Prostate gland (tissue), 2 donors: ENCODE results near the gene IL1RAPL2.

Source experiments
- CTCF ChIP-seq, 4 experiments: fragments of 200-600 bp in 2 of 4; fragments of 450-650 bp in 2 of 4; sonication (generic) in 2 of 4; IDR thresholded peaks; 1 replicate in 3 of 4; 2 replicates in 1 of 4; pipeline ENCODE4 v1.5.1; 2016 to 2019; ENCODE audit warnings: antibody characterized with exemption in 4 of 4, mild to moderate bottlenecking in 2 of 4, moderate library complexity in 2 of 4
- POLR2A ChIP-seq: fragments of 450-650 bp; IDR thresholded peaks from one replicate; pipeline ENCODE4 v1.6.1; 2016; ENCODE audit warnings: antibody characterized with exemption, mild to moderate bottlenecking

- TF ChIP-seq CTCF (IDR thresholded peaks at IDR 0.05): no peak
- TF ChIP-seq POLR2A: no peak
Observed at GRCh38 chrX:105375816-105376215, 809.8 kb downstream of the IL1RAPL2 start.
